Germinal center (tissue), 1 donor: Measurements from ENCODE around the gene ZNF143.
"Not testable (repeated sequence)": the region's sequence is repeated elsewhere in the genome, so short reads cannot be mapped to it uniquely, and the experiment has no call there.

Experiments used
- DNase-seq: peaks from one replicate; pipeline ENCODE4 v3.0.0; 2012; ENCODE audit warnings: mixed read lengths, low spot score

ZNF143 gene

GRCh38 chr11:9549216-9549615, 88.4 kb downstream of the ZNF143 start:
- not testable (repeated sequence) for DNase-seq

- no peak for DNase-seq
Measured at GRCh38 chr11:9550191-9550628, 89.4 kb downstream of the ZNF143 start.

GRCh38 chr11:9561279-9561982, 100.6 kb downstream of the ZNF143 start:
- DNase-seq, result no peak

- DNase-seq, result no peak
Measured at GRCh38 chr11:9562716-9563115, 101.9 kb downstream of the ZNF143 start.

- DNase-seq, result no peak
Measured at GRCh38 chr11:9563196-9563730, 102.5 kb downstream of the ZNF143 start.

GRCh38 chr11:9565822-9566560, 105.2 kb downstream of the ZNF143 start:
- peak; percentile 8 for DNase-seq

- no peak for DNase-seq
Measured at GRCh38 chr11:9566561-9567063, 105.8 kb downstream of the ZNF143 start.

GRCh38 chr11:9567401-9567800, 106.6 kb downstream of the ZNF143 start:
- DNase-seq, result no peak

- no peak for DNase-seq
Measured at GRCh38 chr11:9568161-9568853, 107.5 kb downstream of the ZNF143 start.

- DNase-seq, result peak; percentile 71
Measured at GRCh38 chr11:9568854-9569587, 108.2 kb downstream of the ZNF143 start.

- no peak for DNase-seq
Measured at GRCh38 chr11:9569588-9570164, 108.9 kb downstream of the ZNF143 start.

- no peak for DNase-seq
Measured at GRCh38 chr11:9570313-9571025, 109.7 kb downstream of the ZNF143 start.

- DNase-seq, result no peak
Measured at GRCh38 chr11:9571071-9571762, 110.4 kb downstream of the ZNF143 start.

GRCh38 chr11:9571763-9572115, 110.9 kb downstream of the ZNF143 start:
- no peak for DNase-seq

- DNase-seq, result peak; percentile 97
Measured at GRCh38 chr11:9573052-9573774, 112.4 kb downstream of the ZNF143 start, which contains the start of gene WEE1. Gene WEE1, plus strand, starts transcription at chr11:9573670. Its CDS starts 264 bp downstream, at chr11:9573934.

GRCh38 chr11:9573775-9574621, 113.2 kb downstream of the ZNF143 start:
- DNase-seq, result peak; percentile 34

GRCh38 chr11:9574622-9575259, 113.9 kb downstream of the ZNF143 start:
- DNase-seq, result peak; percentile 11
